HEK293 (cell line): Measurements from ENCODE around the gene ISL2.

Experiments used
- ZNF24 ChIP-seq: fragments of 450-650 bp; formaldehyde crosslinking; IDR thresholded peaks from 2 replicates; pipeline ENCODE4 v1.5.1; 2016; ENCODE audit warnings: missing biosample characterization, missing genetic modification characterization
- TF ChIP-seq, protein P1 (sequence below): fragments of 450-650 bp; formaldehyde crosslinking; IDR thresholded peaks from 2 replicates; pipeline ENCODE4 v1.5.1; 2016; ENCODE audit warnings: missing biosample characterization, missing genetic modification characterization

DNA sequence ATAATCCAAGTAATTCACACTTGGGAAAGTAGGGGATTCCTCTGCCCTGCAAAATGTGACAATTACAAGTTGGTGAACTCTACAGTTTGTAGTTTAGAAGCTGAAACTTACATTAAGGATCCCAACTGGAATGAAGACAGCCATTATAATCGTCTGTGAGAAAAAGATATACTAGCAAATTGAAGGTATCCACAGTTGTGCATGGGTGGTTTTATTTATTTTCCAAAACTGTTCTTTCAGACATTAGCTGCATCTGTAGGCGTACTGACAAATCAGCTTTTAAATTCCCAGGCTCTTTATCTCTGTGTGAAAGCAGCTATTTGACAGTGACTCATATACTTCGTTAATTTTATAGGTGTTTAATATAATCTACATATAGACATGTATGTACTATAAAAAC is 12.5 kb upstream of the ISL2 start:
- TF ChIP-seq, protein P1, sequence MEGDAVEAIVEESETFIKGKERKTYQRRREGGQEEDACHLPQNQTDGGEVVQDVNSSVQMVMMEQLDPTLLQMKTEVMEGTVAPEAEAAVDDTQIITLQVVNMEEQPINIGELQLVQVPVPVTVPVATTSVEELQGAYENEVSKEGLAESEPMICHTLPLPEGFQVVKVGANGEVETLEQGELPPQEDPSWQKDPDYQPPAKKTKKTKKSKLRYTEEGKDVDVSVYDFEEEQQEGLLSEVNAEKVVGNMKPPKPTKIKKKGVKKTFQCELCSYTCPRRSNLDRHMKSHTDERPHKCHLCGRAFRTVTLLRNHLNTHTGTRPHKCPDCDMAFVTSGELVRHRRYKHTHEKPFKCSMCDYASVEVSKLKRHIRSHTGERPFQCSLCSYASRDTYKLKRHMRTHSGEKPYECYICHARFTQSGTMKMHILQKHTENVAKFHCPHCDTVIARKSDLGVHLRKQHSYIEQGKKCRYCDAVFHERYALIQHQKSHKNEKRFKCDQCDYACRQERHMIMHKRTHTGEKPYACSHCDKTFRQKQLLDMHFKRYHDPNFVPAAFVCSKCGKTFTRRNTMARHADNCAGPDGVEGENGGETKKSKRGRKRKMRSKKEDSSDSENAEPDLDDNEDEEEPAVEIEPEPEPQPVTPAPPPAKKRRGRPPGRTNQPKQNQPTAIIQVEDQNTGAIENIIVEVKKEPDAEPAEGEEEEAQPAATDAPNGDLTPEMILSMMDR (tag by site-specific recombination): no peak
- no peak for TF ChIP-seq ZNF24
